Astrocyte (in vitro differentiated cells and primary cell): ENCODE data around the gene CRNKL1. TPM values are rescaled to one million over a fixed set of nuclear protein-coding genes. Genes with fewer than 3 reads are reported as not detected.

Source experiments
- DNase-seq: peaks from one replicate; pipeline ENCODE4 v3.0.0-alpha.2; 2010; ENCODE audit warnings: low read depth
- FAIRE-seq: peaks from 2 replicates; lab custom pipeline; 2011; peaks lifted over from hg19 to GRCh38; lab: Jason Lieb, UNC
- H2AFZ ChIP-seq: 2 replicates; pipeline ENCODE4 v1.6.0; 2012; ENCODE audit warnings: low read depth, low read length, inconsistent platforms
- H3K27ac ChIP-seq: 2 replicates; pipeline ENCODE4 v1.5.1; 2011; ENCODE audit warnings: low read depth, low read length, inconsistent platforms
- H3K27me3 ChIP-seq: 2 replicates; pipeline ENCODE4 v1.6.0; 2011; ENCODE audit warnings: low read length, inconsistent platforms; ENCODE audit not compliant: insufficient read depth
- H3K36me3 ChIP-seq: 2 replicates; pipeline ENCODE4 v1.5.1; 2011; ENCODE audit warnings: low read length, inconsistent platforms; ENCODE audit not compliant: insufficient read depth
- H3K4me1 ChIP-seq: 2 replicates; pipeline ENCODE4 v1.5.1; 2011; ENCODE audit warnings: low read length, inconsistent platforms; ENCODE audit not compliant: insufficient read depth
- H3K4me2 ChIP-seq: 2 replicates; pipeline ENCODE4 v1.6.0; 2012; ENCODE audit warnings: low read length, inconsistent platforms
- H3K4me3 ChIP-seq: 2 replicates; pipeline ENCODE4 v1.5.1; 2011; ENCODE audit warnings: low read depth, mild to moderate bottlenecking, low read length, inconsistent platforms; ENCODE audit not compliant: insufficient read depth
- H3K79me2 ChIP-seq: 2 replicates; pipeline ENCODE4 v1.6.0; 2012; ENCODE audit warnings: mild to moderate bottlenecking, low read length, inconsistent platforms; ENCODE audit not compliant: insufficient read depth
- H3K9ac ChIP-seq: 2 replicates; pipeline ENCODE4 v1.6.0; 2012; ENCODE audit warnings: mild to moderate bottlenecking, low read length, inconsistent platforms
- H3K9me3 ChIP-seq: 2 replicates; pipeline ENCODE4 v1.5.1; 2012; ENCODE audit warnings: low read depth, mild to moderate bottlenecking, low read length, inconsistent platforms; ENCODE audit not compliant: insufficient read depth
- H4K20me1 ChIP-seq: 2 replicates; pipeline ENCODE4 v1.6.0; 2012; ENCODE audit warnings: low read length, inconsistent platforms; ENCODE audit not compliant: insufficient read depth
- H3K27ac Mint-ChIP-seq: one replicate; pipeline ENCODE4 v1.8.0; 2021; ENCODE audit warnings: mild to moderate bottlenecking, mixed read lengths; ENCODE audit not compliant: unreplicated experiment
- H3K27me3 Mint-ChIP-seq: one replicate; pipeline ENCODE4 v1.8.0; 2021; ENCODE audit warnings: low read depth, mixed read lengths; ENCODE audit not compliant: unreplicated experiment
- H3K36me3 Mint-ChIP-seq: one replicate; pipeline ENCODE4 v1.8.0; 2021; ENCODE audit warnings: low read depth, mixed read lengths; ENCODE audit not compliant: unreplicated experiment
- H3K4me1 Mint-ChIP-seq: one replicate; pipeline ENCODE4 v1.8.0; 2021; ENCODE audit warnings: low read depth, mixed read lengths; ENCODE audit not compliant: unreplicated experiment
- H3K4me3 Mint-ChIP-seq: one replicate; pipeline ENCODE4 v1.8.0; 2021; ENCODE audit warnings: mild to moderate bottlenecking, moderate library complexity, mixed read lengths; ENCODE audit not compliant: unreplicated experiment
- H3K9me3 Mint-ChIP-seq: one replicate; pipeline ENCODE4 v1.8.0; 2021; ENCODE audit warnings: mild to moderate bottlenecking, mixed read lengths; ENCODE audit not compliant: unreplicated experiment
- EZH2 ChIP-seq: IDR thresholded peaks from 2 replicates; pipeline ENCODE4 v1.6.1; 2012; ENCODE audit warnings: mild to moderate bottlenecking, low read length, inconsistent platforms; ENCODE audit not compliant: insufficient read depth
- total RNA-seq: library from RNA; stranded (reverse); gene quantifications from 2 replicates; pipeline ENCODE4 v1.2.1, GENCODE V29; 2021
- TF ChIP-seq, protein P1 (sequence below): IDR thresholded peaks from 2 replicates; pipeline ENCODE4 v1.5.1; 2011; ENCODE audit warnings: low read depth, mild to moderate bottlenecking, inconsistent platforms, low read length, moderate library complexity; ENCODE audit not compliant: insufficient read depth

Gene CRNKL1
- total RNA-seq, 1 donor from 2014 or later: 20.2 TPM

DNA sequence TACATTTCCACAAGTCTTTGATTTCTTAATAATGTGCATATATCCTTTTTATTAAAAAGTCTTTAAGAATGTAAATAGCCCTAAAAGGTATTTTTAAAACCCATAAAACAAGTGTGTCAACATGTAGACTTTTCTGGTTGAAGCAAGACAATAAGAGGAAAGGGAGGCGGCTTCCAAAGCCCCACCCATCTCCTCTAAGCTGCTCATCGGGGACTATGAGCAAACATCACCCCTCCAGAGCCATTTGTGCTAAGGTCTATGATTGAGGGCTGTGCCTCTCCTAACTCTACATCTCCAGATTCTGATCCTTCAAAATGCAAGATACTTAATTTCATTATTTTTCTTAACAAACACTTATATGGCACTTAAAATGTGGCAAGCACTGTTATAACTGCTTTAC is 37.6 kb downstream of the CRNKL1 start:
- peaks cover 2% of the 10 kb centered on the region for H3K36me3 Mint-ChIP-seq
- Histone ChIP-seq H3K27me3 (no peaks in the 10 kb centered on the region), H3K4me1 (peaks cover 11% of the 10 kb centered on the region), H3K79me2 (peaks cover 28% of the 10 kb centered on the region), H3K9ac (no peak overlapping the region), H3K4me3 (no peak overlapping the region), H3K27ac (no peak overlapping the region), H4K20me1 (peaks cover 20% of the 10 kb centered on the region), H3K4me2 (no peak overlapping the region), H3K9me3 (no peaks in the 10 kb centered on the region), H3K36me3 (peaks cover 3% of the 10 kb centered on the region), H2AFZ (no peak overlapping the region)
- no peak overlapping the region for H3K4me3 Mint-ChIP-seq
- H3K4me1 Mint-ChIP-seq: peaks cover 18% of the 10 kb centered on the region
- no peak for DNase-seq
- no peaks in the 10 kb centered on the region for H3K27me3 Mint-ChIP-seq
- no peak for TF ChIP-seq EZH2
- TF ChIP-seq, protein P1, sequence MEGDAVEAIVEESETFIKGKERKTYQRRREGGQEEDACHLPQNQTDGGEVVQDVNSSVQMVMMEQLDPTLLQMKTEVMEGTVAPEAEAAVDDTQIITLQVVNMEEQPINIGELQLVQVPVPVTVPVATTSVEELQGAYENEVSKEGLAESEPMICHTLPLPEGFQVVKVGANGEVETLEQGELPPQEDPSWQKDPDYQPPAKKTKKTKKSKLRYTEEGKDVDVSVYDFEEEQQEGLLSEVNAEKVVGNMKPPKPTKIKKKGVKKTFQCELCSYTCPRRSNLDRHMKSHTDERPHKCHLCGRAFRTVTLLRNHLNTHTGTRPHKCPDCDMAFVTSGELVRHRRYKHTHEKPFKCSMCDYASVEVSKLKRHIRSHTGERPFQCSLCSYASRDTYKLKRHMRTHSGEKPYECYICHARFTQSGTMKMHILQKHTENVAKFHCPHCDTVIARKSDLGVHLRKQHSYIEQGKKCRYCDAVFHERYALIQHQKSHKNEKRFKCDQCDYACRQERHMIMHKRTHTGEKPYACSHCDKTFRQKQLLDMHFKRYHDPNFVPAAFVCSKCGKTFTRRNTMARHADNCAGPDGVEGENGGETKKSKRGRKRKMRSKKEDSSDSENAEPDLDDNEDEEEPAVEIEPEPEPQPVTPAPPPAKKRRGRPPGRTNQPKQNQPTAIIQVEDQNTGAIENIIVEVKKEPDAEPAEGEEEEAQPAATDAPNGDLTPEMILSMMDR: no peak
- no peak overlapping the region for H3K27ac Mint-ChIP-seq
- FAIRE-seq: no peak
- H3K9me3 Mint-ChIP-seq: no peaks in the 10 kb centered on the region

DNA sequence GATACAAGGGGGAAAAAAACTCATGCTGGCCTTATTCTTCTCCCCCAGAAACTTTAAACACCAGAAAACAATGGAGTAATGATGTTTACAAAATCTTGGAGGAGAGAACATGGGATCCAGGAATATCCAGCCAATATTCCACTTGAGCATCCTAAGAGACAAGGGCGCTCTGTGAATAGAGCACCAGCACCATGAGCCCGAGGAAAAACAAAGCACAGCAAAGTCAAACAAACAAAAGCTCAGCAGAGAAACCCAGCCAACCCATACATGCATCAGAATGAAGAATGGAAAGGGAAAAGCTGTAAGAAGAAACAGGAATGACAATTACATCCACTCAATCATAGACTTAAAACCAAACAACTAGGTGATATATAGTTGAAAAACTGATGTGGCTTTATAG is 39.7 kb downstream of the CRNKL1 start:
- Histone ChIP-seq H3K4me3 (no peak overlapping the region), H3K79me2 (peaks cover 7% of the 10 kb centered on the region), H4K20me1 (no peaks in the 10 kb centered on the region), H3K27ac (no peak overlapping the region), H3K36me3 (no peaks in the 10 kb centered on the region), H3K4me2 (no peak overlapping the region), H3K9me3 (no peaks in the 10 kb centered on the region), H3K4me1 (peaks cover 5% of the 10 kb centered on the region), H3K27me3 (no peaks in the 10 kb centered on the region), H3K9ac (no peak overlapping the region), H2AFZ (no peak overlapping the region)
- Mint-ChIP-seq H3K27ac (no peak overlapping the region), H3K9me3 (no peaks in the 10 kb centered on the region), H3K4me1 (peaks cover 6% of the 10 kb centered on the region), H3K27me3 (no peaks in the 10 kb centered on the region), H3K4me3 (no peak overlapping the region), H3K36me3 (no peaks in the 10 kb centered on the region)
- FAIRE-seq (no peak), DNase-seq (no peak)
- TF ChIP-seq, protein P1: no peak
- TF ChIP-seq EZH2: no peak

DNA sequence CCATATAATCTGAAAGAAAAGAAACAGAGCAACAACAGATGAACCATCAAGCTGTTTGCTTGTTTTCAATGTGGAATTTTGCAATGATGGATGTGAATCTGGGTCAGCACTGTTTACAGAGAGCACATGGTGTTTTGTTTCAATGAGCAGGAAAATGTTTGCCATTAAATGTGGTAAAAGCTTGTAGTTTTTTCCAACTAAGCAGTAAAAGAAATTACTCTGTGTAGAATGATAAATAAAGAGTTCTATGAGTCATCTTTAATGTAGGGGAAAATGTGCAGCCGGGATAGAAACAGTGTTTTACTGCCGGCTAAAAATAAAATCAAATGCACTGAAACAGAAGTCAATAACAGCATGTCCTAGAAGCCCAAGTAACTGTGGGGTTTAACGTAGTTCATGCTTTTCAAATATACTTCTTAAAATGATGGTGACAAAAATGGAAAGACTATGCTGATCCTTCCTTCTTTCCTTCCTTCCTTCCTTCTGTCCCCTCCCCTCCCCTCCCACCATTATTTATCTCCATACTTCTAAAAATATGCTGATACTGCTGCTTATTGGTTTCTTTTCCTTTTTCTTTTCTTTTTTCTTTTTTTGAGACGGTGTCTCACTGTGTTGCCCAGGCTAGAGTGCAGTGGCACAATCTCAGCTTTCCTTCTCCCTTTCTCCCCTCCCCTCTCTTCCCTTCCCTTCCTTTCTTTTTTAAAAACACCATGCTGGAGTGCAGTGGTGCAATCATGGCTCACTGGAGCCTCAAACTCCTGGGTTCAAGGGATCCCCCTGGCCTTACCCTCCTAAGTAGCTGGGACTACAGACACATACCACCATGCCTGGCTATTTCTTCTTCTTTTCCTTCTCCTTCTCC is 41.4 kb downstream of the CRNKL1 start:
- Mint-ChIP-seq H3K36me3 (no peaks in the 10 kb centered on the region), H3K27ac (no peak overlapping the region), H3K27me3 (no peaks in the 10 kb centered on the region), H3K4me3 (no peak overlapping the region), H3K4me1 (peaks cover 6% of the 10 kb centered on the region), H3K9me3 (no peaks in the 10 kb centered on the region)
- H3K4me2 ChIP-seq: peak overlapping the region; percentile 76
- peaks cover 5% of the 10 kb centered on the region for H3K4me1 ChIP-seq
- no peak overlapping the region for H3K4me3 ChIP-seq
- no peaks in the 10 kb centered on the region for H3K27me3 ChIP-seq
- TF ChIP-seq, protein P1: no peak
- no peak for TF ChIP-seq EZH2
- FAIRE-seq: peak; percentile 32
- H4K20me1 ChIP-seq: no peaks in the 10 kb centered on the region
- H2AFZ ChIP-seq: no peak overlapping the region
- no peak overlapping the region for H3K9ac ChIP-seq
- no peaks in the 10 kb centered on the region for H3K79me2 ChIP-seq
- peak; percentile 58 for DNase-seq
- H3K9me3 ChIP-seq: no peaks in the 10 kb centered on the region
- H3K27ac ChIP-seq: no peak overlapping the region
- no peaks in the 10 kb centered on the region for H3K36me3 ChIP-seq
